Measurements from ENCODE around the gene DUSP14.
"Not testable (repeated sequence)": the region's sequence is repeated elsewhere in the genome, so short reads cannot be mapped to it uniquely, and the experiment has no call there.

The DUSP14 gene

DNA sequence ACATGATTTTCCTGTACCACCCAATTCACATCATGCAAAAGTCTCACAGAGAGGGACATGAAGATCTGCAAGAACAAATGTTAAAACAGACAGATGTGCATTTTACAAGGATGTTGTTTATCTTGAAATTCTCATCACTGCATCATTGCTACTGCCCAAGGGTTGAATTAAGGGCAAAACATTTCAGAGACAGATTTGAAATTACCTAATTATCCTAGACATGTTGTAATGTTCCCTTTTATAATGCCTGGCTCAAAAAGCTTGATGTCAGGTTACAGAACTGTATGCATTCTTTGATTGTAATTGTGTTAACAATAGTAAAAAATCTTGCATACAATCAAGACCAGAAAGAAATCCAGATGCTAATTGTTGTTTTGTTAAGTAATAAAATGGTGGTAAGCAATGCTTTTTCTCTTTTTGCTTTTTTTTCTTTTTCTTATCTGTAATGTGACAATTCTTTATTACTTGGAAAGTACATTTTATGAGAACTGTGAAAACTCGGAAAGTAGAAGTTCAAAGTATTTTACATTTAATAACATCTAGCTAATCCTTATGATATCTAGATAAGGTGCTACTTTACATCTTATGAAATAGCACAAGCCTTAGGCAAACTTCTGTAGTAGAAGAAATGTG is 3.6 kb upstream of the DUSP14 start:
- no peak for DNase-seq

DNA sequence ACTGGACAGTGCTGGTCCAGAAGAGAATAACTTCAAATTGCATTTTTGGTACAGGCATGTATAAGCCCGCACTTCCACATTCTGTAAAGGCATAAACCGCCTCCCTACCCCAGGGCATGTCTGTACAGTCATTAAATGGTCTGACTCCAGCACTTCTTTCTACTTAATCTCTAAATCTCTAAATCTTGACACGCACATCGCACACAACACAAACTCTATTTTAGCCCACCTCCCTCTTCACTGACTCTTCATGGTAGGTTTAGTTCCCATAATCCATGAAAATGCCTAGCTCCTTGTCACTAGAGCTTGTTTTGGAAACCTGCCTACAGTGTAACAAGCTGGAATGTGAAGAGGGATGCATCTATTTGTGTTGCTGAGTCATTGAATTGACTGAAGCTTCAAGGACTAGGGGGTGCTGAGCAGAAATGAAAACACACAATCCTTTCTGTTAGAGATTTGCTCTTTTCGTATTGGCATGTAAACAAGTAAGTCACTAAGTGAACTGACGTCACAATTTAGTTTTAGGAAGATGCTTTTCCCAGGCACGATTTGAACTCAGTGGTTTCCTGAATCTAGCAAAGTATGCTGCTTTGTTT is 1.6 kb upstream of the DUSP14 start:
- DNase-seq: no peak

DNA sequence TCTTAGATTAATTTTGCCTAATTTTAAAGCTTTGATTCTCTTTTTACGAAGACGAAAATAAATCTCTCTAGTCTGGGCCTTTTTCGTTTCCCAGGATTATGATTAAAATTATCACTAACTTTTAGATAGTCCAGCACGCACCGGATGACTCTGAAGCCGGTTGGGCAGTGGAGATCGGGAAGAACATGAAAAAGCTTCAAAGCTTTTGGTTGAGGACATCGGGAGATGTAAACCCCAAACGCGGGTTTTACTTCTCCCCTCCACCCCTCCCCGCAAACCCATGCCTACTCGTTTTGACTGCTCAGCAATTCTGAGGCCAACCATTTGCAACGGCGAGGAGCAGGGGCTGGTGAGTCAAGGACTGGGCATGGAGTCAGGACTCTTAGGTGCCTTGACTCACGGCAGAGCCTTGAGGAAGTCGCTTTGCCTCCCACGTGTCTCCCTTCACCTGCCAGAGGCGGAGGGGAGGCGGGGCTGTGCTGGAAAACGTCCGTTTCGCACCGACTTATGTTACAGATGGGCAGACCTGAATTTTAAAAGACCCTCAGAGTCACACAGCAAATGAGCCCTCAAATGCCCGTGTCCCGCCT is 989 bp upstream of the DUSP14 start:
- peak; percentile 81 for DNase-seq

GRCh38 chr17:37490022-37490587 is 414 bp downstream of the DUSP14 start:
- DNase-seq: peak; percentile 78

- DNase-seq: peak; percentile 14
These were observed 1.2 kb downstream of the DUSP14 start for GRCh38 chr17:37490638-37491614.

GRCh38 chr17:37492167-37492566 is 2.5 kb downstream of the DUSP14 start:
- DNase-seq: no peak

DNA sequence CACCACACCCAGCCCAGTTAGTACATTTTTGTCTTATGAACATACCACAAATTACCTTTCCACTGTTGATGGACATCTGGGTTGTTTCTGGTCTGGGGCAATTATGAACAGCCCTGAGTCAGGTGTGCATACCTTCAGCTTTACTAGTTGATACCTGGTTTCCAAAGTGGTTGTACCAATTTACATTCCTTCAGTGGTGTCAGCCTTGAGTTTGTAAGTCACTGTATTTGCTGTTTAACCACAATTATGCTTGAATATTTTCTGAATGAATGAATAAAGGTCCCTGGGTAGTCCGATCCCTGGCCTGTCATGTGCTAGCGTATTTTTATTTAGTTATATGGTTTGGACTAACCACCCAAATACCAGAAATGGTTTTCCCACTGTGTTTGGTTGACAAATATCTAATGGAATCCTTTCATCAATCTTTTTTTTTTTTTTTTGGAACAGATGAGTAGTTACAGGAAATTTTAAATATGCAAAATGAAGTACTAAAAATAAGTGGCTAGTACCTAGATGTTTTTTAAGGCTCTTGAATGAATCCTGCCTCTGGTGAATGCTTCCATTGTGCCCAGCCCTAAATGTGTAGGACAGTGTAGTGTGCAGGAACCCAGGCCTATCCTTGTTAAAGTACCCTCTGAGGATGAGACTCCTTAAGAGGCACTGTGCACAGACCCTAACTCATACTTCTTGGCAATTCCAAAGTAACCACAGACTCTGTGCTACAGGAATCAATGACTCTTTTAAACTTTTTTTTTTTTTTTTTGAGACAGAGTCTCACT is 3.7 kb downstream of the DUSP14 start:
- DNase-seq: no peak

- no peak for DNase-seq
These were observed 4.7 kb downstream of the DUSP14 start for GRCh38 chr17:37494401-37494831.

DNA sequence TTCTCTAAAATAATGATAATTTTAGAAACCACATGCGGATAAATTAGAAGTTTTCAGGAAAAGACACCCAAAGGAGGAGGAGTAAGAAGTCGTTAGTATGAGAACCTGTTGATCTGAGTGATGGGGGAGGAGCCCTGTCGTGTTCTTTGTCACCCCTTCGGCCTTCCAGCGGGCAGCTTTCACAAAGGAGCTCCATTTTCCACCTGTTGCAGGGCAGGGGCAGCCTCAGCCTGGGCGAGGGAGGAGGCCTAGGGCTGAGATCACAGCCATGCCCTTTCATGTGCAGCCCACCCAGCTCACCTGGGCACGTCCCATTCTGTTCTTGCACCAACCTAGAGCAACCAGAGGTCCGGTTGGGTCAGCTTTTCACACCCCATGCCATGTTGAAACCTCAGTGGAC is 5.3 kb downstream of the DUSP14 start:
- DNase-seq: no peak

- DNase-seq: no peak
These were observed 10.7 kb downstream of the DUSP14 start for GRCh38 chr17:37500378-37500777.

GRCh38 chr17:37502009-37502936 is 12.6 kb downstream of the DUSP14 start:
- DNase-seq: no peak

GRCh38 chr17:37503148-37503547 is 13.5 kb downstream of the DUSP14 start:
- DNase-seq: no peak

GRCh38 chr17:37505333-37505732 is 15.6 kb downstream of the DUSP14 start:
- no peak for DNase-seq

- DNase-seq: peak; percentile 39
These were observed 17.0 kb downstream of the DUSP14 start for GRCh38 chr17:37506678-37507077.

- no peak for DNase-seq
These were observed 17.4 kb downstream of the DUSP14 start for GRCh38 chr17:37507111-37507510.

DNA sequence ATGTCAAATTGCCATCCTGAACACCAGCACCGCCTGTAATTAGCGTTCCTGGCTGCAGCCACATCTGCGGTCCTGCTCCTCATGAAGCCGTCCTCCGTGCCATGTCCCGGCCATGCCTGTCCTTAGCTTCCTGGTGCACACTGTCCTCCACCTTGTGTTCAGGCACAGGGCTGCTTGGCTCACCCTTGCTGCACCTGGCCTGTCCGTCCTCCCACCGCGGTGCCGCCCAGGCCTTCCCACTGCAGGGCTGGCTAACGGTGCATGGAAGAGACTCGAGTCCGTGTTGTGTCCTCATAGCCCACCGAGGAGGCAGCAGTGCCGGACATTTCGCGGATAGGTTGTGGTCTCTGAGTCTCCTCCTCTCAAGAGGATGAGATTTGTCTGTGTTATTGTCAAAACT is 20.4 kb downstream of the DUSP14 start:
- DNase-seq: no peak

DNA sequence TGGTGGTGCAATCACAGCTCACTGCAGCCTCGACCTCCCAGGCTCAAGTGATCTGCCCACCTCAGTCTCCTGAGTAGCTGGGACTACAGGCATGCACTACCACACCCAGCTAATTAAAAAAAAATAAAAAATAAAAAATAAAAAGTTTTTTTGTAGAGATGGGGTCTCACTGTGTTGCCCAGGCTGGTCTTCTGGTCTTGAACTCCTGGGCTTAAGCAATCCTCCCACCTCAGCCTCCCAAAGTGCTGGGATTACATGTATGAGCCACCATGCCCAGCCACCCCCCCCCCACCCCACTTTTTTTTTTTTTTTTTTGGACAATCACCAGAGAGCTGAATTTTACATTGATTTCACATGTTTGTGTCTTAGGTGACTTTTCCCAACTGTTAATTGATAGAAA is 22.0 kb downstream of the DUSP14 start:
- DNase-seq: not testable (repeated sequence)

DNA sequence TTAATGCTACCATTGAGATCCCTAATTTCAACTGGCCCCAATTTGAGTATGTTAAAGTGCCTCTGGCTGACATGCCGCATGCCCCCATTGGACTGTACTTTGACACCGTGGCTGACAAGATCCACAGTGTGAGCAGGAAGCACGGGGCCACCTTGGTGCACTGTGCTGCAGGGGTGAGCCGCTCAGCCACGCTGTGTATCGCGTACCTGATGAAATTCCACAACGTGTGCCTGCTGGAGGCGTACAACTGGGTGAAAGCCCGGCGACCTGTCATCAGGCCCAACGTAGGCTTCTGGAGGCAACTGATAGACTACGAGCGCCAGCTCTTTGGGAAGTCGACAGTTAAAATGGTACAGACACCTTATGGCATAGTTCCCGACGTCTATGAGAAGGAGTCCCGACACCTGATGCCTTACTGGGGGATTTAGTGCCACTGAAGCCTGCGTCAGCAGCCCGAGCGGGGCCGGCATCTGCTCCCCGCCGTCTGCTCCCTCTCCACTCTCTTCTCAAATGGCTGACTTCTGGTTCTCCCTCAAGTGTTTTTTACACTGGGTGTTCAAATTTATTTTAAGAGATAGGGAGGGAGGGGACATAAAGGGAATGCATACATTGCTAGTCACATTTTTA is 22.9 kb downstream of the DUSP14 start:
- DNase-seq: no peak

DNA sequence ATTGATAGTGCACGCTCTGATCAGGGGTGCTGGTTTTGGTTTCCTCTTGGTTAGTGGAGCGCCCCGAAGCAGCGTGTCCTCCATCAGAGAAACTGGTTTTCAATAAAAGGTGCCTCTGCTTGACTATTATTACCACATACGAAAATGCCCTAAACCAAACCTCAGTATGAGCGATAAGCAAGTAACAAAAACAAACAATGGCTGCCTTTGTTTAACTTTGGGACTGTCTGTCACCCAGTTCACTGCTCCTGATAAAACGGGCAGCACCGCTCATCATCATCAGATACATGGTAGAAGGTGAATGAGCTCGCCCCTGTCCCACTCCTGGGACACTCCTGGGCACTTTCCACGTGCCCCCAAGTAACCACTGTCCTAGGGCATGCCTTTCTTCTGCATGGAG is 24.0 kb downstream of the DUSP14 start:
- no peak for DNase-seq

GRCh38 chr17:37516127-37516571 is 26.5 kb downstream of the DUSP14 start:
- no peak for DNase-seq
